NCI-H524 (cell line): ENCODE results near the gene RAB3C.

ENCODE experiments used
- DNase-seq, 2 experiments: peaks; one replicate each; lab custom pipeline; 2025; lab: John Stamatoyannopoulos, UW

RAB3C gene

DNA sequence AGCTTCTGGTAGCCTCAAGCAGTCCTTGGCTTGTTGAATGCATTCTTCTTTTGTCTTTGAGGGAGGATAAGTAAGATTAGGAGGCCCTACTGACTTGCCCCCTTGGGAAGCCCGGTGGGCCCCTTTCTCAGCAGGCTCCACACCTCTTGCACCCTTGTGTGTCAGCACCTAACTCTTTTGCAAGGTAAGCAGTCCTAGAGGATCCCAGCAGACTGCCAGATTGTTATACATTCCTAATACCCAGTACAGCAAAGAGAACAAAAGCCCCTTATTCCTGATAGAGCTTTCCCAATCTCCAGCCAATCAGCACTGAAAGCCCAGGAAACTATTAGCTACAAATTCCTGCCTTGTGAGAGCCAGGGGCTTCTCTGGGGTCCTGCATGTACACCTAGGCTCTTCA lies 152.8 kb downstream of the RAB3C start:
- no peak for DNase-seq

- DNase-seq: no peak
These were observed 153.3 kb downstream of the RAB3C start for GRCh38 chr5:58736214-58736613.

DNA sequence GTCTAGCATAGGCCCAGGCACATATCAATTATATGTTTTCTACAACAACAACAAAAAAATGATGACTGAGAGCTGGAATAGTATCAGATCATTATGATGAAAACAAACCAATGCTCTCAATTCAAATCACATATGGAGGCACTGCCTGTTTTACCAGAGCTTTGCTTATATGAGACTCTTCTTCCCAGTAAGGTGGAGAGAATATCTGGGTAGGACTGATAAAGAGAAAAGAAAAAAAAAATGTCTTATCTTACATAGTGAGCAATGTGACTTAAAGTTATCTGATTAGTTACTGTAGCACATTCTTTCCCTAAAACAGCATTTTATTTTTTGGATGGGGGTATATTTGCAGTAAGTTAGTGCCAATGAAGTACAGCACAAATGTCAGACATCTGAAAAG lies 154.8 kb downstream of the RAB3C start:
- no peak for DNase-seq

DNA sequence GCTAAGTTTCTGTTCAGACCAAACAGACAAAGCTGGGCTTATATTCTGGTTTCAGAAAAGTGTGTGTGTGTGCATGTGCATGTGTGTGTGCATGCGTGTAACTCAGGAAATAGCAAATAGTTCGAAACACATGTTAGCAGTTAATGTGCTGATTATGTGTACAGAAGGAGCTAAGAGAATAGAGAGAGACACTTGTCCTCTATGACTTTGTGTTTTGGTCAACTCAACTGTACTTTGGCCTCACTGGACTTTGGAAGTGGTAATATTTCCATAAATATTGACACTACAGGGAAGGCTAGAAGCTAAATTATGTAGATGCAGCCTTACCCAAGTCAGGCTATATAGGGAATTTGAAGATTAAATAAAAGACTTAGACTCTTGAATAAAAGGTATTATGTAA lies 155.5 kb downstream of the RAB3C start:
- no peak for DNase-seq

DNA sequence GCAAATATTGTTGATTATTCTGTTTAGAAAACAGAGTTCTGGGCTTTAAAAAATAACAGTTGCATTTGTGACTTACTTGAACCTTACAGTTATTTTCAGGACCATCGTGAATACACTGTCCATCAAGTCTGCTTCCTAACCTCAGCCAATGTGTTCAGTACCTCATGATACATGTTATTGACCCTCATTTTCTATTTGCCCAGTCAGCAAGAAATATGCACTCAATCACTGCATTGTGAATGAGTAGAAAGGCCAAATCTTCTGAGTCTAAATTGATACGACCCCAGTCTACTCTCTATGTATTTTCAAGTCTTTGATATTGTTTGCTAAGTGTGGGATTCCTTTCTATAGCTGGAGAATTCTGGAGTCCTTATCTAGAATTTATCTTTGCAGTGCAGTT lies 156.2 kb downstream of the RAB3C start:
- DNase-seq: no peak

DNA sequence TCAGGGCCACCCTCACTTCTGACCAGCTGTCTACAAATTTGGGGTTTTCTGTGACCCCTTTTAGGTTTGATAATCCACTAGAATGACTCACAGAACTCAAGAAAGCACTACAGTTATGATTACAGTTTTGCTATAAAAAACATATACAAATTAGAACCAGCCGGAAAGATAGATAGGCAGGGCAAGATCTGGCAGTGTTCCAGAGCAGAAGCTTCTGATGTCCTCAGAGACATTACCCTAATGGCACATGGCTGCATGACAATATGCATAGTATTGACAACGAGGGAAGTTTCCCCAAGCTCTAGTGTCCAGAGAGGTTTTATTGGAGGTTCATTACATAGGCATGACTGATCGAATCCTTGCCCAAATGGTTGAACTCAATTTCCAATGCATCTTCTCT lies 158.1 kb downstream of the RAB3C start:
- DNase-seq: no peak

- no peak for DNase-seq
These were observed 162.5 kb downstream of the RAB3C start for GRCh38 chr5:58745350-58745749.

DNA sequence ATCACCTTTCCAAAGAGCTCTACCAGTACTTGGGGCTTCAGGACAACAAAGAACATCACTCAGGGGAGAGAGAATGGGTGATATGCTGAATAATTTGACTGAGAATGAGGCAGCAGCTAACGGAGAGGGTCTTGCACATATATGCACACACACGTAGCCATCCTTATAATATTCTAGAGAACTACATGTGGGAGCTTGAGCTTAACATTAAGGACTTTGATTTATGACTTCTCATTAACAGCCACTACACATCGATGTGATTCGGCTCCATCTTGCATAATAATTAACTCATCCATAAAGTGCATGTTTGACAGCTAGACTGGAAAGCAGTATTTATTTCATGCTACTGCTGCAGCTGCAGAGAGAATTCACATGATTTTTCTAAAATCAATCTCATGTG lies 163.4 kb downstream of the RAB3C start:
- no peak for DNase-seq

DNA sequence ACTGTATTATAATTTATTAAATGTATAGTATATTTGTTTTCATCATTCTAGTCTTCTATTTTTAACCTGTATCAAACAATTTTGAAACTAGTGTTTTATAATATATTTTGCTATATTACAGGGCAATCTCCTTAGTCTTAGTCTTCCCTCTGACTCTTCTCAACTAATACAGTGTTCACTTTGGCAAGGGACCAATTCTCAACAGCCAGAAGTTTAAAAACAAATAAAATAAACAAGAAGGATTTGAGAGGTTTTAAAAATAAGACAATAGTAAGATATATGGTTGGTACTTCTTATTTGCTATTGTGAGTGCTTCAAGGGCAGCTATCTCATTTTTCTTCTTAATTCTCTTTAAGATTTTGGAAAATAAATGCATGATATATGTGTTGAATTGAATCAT lies 167.2 kb downstream of the RAB3C start:
- no peak for DNase-seq

DNA sequence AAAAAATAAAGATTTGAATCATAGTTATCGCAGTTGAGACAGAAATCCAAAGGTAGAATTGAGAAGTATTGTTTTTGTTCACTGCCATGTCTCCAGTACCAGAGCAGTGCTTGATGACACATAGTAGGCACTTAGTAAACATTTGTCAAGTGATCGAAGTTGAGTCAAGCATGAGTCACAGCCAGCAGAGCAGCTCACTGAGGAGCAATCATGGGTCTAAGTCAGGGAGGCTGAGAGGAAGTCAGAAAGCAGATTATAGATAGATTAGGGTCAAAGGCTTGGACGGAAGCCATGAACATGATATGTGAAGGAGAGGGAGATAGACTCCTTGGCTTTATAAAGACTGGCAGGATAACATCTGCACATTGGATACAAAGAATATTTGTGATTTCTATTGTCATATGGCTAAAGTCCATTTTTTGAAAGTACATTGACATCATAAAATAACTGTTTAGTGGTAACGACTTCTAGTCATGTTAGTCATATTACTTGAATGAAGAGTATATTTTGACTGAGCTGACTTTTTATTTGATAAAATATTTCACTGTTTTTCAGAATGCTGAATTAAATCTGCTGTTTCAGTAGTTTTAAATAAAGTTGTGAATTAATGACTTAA lies 168.5 kb downstream of the RAB3C start:
- no peak for DNase-seq

GRCh38 chr5:58752104-58752503 lies 169.2 kb downstream of the RAB3C start:
- no peak for DNase-seq

- no peak for DNase-seq
These were observed 170.6 kb downstream of the RAB3C start for GRCh38 chr5:58753446-58753845.

GRCh38 chr5:58754250-58754649 lies 171.4 kb downstream of the RAB3C start:
- DNase-seq: no peak

DNA sequence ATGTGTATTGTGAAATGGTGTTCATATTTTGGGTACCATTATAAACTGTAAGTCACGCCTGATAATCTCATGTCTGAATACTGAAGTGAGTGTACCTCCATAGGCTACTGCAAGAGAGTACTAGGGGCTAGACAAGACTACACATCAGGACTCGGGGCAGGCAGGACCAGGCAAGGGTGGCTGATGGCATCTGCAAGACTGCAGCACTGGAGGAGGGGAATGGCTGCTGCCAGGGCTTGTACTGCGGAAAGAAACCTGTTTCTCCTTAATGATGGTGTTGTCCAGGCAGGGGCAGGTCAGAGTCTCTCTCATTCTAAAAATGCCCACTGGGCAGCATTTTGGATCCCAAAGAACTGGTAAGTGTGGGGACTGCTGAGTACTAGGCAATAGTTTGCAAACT lies 172.5 kb downstream of the RAB3C start:
- no peak for DNase-seq

DNA sequence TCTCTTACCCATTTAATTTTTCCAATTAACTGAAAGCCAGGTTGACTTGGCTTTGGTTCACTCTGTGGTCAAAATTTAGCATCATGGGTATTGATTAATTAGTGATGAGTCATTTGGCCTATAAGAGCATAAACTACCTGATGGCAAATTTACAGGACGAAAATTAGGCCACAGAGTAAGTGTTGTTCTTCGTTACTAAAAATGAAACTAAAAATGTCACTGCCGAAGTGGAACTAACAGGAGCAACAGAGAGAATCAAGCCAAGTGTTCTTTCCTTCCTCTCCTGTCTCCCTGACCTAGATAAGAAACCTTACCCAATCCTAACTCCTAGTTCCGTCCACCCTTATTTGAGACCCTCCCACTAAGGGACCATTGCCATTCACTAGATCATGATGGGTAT lies 176.9 kb downstream of the RAB3C start:
- DNase-seq: no peak

GRCh38 chr5:58760222-58760621 lies 177.3 kb downstream of the RAB3C start:
- no peak for DNase-seq

DNA sequence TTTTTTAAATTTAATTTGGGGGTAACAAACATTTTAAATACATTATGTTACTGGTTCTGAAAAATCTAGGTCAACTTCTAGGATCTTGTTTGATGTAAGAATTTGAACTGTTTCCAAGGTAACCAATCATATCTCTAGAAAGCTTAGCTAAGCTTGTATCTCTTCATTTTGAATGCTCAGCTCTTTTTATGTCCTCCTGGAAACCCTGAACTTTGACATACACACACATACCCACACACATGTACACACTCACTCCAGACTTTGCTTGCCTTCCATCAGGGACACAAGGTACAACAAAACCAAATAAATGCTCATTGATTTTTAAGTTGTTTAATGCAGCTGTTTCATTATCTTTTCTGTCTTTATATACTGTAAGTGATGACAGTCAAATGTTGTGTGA lies 178.5 kb downstream of the RAB3C start:
- no peak for DNase-seq

GRCh38 chr5:58763390-58763789 lies 180.5 kb downstream of the RAB3C start:
- no peak for DNase-seq

DNA sequence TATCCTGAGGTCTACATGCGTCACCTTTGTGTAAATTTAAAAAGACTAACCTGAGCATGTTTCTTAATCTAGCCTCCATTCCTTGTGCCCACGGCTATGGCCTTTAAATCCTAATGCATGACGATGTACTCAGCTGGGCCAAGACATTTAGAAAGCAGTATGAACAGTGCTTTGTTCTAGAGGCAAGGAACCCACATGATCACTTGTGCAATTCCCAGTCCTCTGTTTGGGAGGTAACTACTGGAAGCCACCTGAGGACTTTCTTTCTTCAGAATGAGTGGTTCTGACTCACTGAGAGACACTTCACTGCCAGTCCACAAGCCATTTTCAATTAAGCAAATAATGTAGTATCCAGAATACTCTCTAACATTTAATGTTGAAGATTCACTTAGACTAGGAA lies 181.3 kb downstream of the RAB3C start:
- DNase-seq: no peak

- no peak for DNase-seq
These were observed 182.2 kb downstream of the RAB3C start for GRCh38 chr5:58765058-58765457.

- DNase-seq: no peak
These were observed 184.2 kb downstream of the RAB3C start for GRCh38 chr5:58767104-58767503.

DNA sequence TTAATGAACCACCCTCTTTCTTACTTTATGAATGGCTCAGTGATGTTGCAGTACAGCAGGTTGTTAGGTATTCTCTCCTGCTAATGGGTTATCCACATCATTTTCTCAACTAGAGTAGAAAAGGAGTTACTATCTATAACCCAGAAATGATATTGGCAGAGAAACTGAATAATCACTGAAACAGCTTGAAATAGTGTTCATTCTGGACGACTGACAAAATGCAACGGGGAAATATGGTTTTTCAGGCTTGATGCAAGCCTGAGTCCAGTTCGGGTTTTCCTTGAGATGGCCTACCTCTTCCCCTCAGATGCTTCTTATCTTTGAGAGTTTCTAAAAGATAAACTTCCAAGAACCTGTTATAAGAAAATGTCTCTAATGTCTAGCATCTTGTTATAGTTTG lies 187.3 kb downstream of the RAB3C start:
- no peak for DNase-seq

DNA sequence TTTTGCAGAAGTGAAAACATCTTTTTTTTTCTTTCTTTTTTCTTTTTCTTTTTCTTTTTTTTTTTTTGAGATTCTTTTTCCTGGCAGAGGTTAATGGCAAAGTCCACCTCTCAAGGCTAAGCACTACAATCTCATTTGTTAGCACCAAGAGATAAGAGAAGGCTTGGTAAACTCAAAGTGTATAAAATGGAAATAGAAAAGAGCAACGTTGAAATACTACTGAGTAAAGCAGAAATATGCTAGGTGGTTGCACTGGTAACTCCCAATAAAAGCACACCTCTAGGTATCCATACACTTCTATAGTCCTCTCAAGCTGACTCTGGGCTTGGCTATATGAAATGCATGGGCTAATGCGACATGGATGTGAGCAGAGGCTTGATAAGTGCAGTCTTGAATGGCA lies 188.9 kb downstream of the RAB3C start:
- no peak for DNase-seq

DNA sequence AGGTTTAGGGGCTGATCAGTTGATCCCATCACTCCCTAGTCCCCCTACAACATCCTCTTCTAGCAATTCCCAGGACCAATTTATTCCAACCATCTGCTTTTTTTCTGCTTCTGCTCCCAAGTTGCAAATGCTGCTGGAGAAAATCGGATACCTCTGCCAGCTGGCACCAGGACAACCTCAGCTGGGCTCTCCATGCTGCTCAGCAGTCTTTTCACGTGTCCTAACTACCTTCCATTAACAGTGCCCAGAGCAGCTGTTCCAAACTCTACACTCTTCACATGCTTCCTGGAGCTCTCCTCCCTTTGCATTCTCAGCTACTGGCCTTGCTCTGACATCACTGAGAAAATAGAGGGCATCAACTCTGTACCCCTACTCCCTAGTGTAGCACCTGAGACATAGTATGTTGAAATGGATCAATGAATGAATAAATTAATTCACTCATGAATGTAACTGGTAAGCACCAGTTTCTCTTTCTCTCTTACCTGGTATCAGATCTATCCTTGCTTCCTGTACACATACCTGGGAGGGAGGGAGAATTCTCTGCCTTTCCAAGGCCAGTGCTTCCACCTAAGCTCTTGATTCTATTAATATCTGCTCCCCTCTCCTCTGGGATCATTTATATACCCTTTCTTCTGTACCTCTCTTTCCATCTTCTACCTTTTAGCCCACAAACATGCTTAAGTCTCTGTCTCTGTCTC lies 191.0 kb downstream of the RAB3C start:
- peak; percentile 88 to 97 for DNase-seq
